GM18867 (cell line): Measurements from ENCODE around the gene PTPN11.
"Not testable (repeated sequence)": the region's sequence is repeated elsewhere in the genome, so short reads cannot be mapped to it uniquely, and the experiment has no call there.

Experiments used
- ATAC-seq: cut with Tn5 transposase; IDR thresholded peaks from one replicate; pipeline ENCODE4 v1.9.1; 2021; ENCODE audit warnings: mild to moderate bottlenecking, moderate library complexity; ENCODE audit not compliant: unreplicated experiment

PTPN11 gene

DNA sequence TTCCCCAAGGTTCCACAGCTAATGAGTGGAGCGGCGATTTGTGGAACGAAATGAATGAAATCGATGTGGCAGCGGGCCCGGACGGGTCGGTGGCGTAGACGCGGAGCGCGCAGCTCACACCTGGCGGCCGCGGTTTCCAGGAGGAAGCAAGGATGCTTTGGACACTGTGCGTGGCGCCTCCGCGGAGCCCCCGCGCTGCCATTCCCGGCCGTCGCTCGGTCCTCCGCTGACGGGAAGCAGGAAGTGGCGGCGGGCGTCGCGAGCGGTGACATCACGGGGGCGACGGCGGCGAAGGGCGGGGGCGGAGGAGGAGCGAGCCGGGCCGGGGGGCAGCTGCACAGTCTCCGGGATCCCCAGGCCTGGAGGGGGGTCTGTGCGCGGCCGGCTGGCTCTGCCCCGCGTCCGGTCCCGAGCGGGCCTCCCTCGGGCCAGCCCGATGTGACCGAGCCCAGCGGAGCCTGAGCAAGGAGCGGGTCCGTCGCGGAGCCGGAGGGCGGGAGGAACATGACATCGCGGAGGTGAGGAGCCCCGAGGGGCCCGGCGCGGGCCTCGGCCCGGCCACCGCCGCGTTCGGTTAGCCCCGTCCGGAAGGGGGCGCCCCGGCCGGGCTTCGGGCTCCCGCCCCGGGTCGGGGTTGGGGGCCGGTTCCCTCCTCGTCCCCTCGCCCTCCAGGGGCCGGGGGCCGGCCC, at the start of gene PTPN11:
Gene PTPN11, plus strand, starts transcription at position 340 of the 689 bp plus-strand sequence. Its CDS starts 165 bp downstream, at position 505.
- ATAC-seq: peak; percentile 77

DNA sequence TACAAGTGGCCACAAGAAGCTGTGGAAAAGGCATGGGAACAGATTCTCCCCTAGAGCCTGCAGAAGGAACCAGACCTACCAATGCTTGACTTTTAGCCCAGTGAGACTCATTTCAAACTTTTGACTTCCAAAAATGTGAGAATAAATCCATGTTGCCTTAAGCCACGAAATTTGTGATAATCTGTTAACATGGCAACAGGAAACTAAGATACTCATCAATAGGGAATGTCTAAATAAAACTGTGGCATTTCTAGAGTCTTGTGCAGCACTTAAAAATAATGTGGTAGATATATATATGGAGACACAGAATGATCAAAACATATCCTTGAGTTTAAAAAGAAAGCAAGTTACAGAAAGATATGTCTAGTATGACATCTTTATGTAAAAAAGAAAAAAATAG, 48.5 kb upstream of the PTPN11 start:
- ATAC-seq: no peak

DNA sequence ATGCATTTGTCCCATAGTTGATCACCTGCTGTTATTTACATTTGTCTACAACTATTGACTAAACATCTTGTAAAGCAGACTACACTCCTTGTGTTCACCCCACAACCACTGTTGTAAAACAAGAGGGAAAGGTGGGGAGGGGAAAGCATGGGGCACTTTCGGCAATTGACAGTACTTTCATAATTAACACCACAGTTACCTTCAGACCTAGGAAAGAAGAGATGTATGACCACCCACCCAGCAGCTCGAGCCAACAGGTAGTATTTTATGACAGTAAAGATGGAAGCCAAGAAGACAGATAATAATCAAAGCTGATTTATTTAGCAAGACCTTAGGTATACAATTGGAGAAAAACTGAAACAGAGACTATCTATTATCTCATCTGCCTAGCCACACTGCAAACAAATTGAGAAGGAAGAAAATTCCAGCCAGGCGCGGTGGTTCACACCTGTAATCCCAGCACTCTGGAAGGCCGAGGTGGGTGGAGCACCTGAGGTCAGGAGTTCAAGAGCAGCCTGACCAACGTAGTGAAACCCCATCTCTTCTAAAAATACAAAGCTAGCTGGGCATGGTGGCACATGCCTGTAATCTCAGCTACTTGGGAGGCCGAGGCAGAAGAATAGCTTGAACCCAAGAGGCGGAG, 47.8 kb upstream of the PTPN11 start:
- ATAC-seq: no peak

DNA sequence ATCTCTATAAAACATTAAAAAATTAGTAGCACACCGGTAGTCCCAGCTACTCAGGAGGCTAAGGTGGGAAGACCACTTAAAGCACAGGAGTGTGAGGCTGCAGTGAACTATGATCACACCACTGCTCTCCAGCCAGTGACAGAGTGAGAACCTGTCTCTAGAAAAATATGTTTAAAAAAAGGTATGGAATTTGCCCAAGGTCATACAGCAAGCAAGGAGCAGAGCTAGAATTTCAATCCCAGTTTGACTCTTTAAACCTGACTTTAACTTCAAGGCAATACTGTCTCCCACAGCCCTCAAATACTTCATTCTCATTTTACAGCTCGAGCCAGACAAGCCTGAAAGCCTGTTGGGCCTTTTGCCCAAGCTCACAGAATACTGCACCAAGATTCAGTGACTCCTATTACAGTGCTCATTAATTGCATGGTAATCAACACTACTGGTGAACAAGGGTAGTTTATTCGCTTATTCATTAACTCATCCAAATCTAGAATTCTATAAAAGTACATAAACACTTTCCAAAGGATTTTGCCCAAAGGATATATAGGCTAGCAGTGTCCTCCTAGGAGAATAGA, 44.5 kb upstream of the PTPN11 start:
- no peak for ATAC-seq

DNA sequence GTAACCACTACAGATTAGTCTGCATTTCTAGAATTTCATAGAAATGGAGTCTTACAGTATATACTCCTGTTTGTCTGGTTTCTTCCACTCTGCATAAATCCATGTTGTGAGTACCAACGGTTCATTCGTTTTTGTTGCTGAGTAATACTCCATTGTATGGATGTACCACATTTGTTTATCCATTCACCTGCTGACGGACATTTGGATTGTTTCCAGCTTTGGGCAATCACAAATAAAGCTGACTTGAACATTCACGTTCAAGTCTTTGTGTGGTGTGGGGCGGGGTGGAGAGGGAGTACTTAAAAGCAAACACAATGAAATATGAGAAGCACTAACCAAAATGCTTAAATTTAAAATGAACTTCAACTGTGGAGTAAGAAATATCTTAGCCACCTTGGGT, 43.6 kb upstream of the PTPN11 start:
- no peak for ATAC-seq

DNA sequence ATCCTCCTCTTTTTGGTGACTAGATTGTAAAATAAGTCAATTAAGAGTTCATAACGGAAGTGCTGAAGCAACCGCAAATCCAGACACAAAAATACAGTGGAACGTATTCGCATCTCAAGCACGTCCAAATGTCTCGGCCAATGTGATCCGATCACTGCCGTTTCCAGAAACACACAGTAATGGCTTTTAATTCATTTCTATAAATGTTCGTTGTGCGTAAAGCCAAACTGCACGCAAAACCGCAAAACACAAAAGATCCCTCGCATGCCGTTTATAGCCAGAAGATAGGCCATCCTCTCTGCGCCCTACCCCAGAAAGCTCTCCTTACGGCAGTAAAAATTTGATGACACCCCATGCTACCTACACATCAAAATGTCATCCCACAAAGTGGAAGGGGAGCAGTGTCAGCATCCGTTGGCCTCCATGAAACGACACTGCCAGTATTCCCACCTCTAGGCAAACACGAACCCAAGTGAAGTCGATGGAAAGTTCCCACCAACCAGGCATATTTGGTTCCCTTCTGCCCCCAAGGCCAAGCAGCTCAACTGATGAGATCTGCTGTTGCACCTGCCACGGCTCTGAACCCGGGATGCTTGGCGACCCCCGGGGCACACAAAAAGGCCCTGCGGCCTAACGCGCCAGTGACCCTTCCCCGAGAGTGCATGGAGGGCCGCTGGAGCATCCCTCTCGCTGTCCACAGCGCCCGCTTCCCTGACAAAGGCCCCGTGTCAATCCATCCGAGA, 37.9 kb upstream of the PTPN11 start:
- no peak for ATAC-seq

DNA sequence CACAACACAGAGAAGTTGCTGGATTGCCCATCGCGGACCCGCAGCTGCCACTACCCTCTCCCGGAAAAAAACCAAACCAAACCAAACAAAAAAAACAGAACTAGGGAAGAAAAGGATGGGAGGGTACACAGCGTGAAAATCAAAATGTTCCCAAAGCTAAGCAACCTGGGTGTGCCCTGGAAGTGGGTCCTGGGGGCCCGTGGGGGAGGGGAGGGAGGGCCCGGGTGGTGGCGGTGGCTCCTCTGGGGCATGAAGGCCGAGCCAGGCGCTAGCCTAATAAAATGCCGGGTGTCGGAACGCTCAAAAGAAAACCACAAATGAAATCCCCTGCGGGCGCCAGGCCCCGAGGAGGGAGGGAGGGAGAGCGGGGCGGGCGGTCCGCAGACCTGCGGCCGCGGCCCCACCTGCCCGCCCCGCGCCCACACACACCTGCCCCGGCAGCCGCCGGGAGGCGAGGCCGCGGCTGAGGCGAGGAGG, 37.3 kb upstream of the PTPN11 start:
- ATAC-seq: peak; percentile 50

DNA sequence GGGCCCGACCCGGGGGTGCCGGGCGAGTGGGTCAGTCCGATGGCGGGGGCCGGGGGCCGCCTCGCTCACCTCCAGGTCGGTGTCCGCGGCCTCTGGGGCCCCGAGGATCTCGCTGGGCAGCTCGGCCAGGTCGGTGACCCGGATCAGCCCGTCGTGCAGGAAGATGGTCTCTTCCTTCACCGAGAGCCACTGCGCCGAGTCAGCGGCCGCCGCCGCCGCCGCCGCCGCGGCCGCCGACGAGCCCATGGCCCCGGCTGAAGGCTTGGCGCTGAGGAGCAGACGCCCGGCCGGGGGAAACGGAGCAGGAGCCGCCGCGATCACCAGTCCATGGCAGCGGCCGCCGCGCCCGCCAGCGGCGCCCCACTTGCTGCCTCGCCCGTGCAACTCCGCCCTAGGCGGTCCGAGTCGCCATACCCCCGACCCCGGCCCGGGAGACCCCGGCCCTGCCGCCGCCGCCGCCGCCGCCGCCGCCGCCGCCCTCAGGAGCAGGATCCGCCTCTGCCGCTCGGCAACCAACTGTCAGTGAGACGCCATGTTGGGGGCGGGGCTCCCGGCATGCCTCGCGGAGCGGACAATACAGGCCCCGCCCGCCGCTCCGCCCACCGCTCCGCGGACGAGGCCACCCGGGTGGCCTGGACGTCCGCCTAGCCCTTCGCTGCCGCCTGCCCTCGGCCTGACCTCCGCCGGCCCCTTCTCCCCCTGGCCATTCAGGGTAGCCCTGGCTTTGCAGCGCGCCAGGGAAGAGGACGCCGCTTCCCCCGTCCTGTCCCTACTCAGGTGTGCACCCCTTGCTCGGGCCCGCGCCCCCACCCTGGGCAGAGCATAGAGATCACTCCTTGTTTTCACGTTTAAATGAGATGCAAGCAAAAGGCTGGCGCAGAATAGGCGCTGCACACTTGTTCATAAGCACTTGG, 36.6 kb upstream of the PTPN11 start, which contains the start of gene HECTD4:
Gene HECTD4, minus strand, starts transcription at position 549 of the 914 bp plus-strand sequence. Its CDS starts 303 bp downstream, at position 246.
- ATAC-seq: peak; percentile 92

DNA sequence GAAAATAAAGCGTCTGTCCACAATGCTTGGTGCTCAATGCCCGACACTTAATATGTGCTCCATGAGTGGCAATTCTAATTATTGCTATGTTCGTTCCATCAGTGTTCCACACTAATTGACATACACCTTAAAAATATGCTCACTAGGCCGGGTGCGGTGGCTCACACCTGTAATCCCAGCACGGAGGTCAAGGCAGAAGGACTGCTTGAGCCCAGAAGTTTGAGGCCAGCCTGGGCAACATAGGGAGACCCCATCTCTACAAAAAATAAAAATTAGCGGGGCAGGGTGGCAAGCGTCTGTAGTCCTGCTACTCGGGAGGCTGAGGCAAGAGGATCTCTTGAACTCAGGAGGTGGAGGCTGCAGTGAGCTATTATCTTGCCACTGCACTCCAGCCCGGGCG, 35.9 kb upstream of the PTPN11 start:
- ATAC-seq: no peak

DNA sequence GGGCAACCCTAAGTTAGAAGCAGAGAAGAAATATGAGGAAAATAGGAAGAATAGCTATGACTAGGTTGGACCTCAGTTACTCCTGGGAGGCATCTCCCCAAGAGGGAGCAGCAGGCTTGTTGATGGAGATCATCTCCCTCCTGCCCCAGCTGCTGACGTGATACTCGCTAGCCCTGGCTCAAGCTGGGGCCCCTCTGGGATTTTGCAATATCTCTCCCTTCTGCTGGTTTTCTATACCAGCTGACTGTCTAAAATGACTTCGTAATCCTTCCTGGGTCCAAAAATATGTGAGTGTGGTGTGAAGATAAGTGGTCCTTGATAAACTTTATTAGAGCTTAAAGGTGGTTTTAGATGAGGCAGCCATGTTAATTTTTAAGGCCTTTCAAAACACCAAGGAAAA, 32.0 kb upstream of the PTPN11 start:
- no peak for ATAC-seq

DNA sequence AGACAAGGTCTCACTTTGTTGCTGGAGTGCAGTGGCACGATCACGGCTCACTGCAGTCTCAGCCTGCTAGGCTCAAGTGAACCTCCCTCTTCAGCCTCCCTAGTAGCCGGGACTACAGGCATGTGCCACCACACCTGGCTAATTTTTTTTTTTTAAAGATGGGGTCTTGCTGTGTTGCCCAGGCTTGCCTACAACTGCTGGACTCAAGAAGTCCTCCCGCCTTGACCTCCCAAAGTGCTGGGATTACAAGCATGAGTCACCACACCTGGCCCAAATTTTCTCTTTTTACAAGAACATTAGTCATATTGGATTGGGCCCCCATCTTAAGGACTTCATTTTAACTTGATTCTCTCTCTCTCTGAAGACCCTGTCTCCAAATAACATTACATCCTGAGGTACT, 29.5 kb upstream of the PTPN11 start:
- ATAC-seq: no peak

DNA sequence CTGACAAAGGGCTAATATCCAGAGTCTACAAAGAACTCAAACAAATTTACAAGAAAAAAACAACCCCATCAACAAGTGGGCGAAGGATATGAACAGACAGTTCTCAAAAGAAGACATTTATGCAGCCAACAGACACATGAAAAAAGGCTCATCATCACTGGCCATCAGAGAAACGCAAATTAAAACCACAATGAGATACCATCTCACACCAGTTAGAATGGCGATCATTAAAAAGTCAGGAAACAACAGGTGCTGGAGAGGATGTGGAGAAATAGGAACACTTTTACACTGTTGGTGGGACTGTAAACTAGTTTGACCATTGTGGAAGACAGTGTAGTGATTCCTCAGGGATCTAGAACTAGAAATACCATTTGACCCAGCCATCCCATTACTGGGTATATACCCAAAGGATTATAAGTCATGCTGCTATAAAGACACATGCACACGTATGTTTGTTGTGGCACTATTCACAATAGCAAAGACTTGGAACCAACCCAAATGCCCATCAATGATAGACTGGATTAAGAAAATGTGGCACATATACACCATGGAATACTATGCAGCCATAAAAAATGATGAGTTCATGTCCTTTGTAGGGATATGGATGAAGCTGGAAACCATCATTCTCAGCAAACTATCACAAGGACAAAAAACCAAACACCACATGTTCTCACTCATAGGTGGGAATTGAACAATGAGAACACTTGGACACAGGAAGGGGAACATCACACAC, 28.7 kb upstream of the PTPN11 start:
- ATAC-seq: not testable (repeated sequence)

DNA sequence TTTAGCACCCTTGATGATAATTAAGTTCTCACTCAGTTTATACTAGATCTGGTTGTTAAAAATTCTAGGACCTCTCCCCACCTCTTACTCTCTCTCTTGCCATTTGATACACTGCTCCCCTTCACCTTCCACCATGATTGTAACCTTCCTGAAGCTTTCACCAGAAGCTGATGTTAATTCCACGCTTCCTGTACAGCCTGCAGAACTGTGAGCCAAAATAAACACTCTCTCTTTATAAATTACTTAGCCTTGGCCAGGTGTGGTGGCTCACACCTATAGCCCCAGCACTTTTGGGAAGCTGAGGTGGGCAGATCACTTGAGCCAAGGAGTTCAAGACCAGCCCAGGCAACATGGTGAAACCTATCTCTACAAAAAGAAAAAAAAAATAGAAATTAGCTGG, 25.4 kb upstream of the PTPN11 start:
- no peak for ATAC-seq

DNA sequence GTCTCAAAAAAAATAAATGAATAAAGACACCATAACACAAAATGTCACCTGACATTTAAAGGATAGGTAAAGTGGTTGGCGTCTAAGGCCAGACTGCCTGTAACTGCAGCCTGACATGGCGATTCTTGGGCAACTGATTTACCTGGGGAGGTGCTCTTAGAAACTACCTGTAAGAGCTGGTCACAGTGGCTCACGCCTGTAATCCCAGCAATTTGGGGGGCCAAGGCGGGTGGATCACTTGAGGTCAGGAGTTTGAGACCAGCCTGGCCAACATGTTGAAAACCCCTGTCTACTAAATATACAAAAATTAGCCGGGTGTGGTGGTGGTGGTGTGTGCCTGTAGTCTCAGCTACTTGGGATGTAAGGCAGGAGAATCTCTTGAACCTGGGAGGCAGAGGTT, 17.7 kb upstream of the PTPN11 start:
- ATAC-seq: no peak

DNA sequence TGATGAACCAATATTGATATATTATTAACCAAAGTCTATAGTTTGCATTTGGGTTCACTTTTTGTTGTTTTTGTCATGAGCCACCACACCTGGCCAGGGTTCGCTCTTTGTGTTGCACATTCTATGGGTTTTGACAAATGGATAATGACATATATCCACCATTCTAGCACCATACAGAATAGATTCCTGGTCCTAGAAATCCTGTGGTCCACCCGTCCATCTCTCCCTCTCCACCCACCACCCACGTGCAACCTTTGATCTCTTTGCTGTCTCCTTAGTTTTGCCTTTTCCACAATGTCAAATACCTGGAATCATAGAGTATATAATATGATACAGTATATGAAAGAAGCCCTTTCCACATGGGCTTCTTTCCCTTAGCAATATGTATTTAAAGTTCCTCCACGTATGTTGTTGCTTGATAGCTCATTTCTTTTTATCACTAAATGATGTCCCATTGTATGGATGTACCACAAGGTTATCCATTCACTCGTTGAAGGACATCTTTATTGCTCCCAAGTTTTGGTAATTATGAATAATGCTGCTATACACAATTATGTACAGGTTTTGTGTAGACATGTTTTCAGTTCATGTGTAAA, 16.7 kb upstream of the PTPN11 start:
- no peak for ATAC-seq

DNA sequence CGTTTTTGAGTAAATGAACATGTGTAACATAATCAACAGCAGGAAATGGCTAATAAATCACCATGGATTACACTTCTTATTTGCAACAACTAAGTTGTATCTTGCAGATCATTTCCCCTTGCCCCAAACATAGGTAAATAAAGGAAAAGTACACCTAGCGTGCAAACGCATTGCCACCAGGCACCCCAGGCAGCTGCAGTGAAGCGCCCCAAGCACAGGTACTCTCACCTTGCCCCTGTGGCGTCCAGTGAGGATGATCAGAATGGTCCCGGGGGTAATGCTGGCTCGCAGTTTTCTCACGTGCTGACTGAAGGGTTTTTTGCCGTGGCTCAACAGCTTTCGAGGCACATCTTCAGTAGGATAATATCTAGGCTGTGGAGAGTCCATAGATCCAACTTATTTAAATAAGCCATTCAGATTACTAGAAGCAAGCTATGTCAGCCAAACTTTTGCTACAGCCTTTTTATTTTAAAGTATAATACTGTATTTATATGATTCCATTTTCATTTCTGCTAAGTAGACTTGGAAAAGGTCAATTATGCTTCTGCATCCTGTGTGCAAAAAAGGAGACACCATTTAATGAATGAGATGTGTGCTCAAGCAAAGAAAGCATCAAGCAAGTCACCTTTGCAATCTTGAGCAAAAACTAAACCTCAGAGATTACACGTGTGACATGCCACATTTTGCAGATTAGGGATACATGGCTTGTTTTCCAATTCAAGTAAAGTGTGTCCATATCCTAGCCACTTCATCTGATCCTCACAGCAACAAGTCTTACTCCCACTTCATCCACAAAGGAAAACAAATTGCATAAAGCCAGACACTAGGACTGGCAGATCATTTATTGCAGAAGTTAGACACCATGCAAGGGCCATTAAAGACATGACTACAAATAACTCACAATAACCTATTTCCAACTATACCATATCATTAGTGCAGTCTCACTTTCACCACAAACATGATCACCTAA, 11.9 kb upstream of the PTPN11 start:
- no peak for ATAC-seq

DNA sequence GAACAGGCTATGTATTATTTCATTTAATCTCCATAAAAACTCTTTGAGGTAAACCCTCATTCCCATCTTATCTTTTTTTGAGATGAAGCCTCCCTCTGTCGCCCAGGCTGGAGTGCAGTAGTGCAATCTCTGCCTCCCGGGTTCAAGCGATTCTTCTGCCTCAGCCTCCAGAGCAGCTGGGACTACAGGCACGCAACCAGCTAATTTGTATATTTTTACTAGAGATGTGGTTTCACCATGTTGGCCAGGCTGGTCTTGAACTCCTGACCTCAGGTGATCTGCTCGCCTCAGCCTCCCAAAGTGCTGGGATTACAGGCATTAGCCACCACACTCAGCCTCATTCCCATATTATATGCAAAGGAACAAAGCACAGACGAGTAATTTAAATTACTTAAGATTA, 11.1 kb upstream of the PTPN11 start:
- not testable (repeated sequence) for ATAC-seq

DNA sequence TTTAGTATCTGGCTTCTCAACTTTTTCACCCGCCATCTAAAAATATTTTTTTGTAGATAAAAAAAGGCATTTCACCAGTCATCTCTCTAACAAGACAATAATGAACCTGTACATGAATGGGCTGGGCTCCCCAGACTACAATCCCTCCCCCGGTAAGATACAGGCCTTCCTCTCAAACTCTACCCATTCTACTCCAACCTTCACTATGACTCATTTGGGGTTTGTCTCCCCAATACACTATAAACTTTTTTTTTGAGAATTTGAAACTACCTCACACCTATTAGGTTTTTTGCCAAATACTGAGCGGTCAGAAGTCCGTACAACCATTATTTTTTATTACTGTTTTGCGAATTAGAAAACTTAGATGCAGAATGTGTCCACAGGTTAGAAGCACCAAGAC, 10.1 kb upstream of the PTPN11 start:
- ATAC-seq: no peak
